Aorta (tissue), 5 donors: ENCODE data around the gene E2F1. TPM values are rescaled to one million over a fixed set of nuclear protein-coding genes. Genes with fewer than 3 reads are reported as not detected.
"Not testable (repeated sequence)": the region's sequence is repeated elsewhere in the genome, so short reads cannot be mapped to it uniquely, and the experiment has no call there.

ENCODE experiments used
- ATAC-seq: fragments of 200-7000 bp; cut with Tn5 transposase; one replicate; pipeline ENCODE4 v1.9.1; 2022; ENCODE audit warnings: moderate library complexity; ENCODE audit not compliant: low FRiP score
- DNase-seq, 2 donors: peaks; one replicate each; pipeline ENCODE4 v3.0.0-alpha.2; 2020
- H3K27ac ChIP-seq, 2 donors: one replicate each; pipeline ENCODE4 v1.5.1; 2013; ENCODE audit warnings: low read length in 2 of 2, mild to moderate bottlenecking in 2 of 2, moderate library complexity in 2 of 2, control low read depth in 1 of 2, inconsistent platforms in 1 of 2, low read depth in 1 of 2
- H3K27me3 ChIP-seq, 2 donors: one replicate each; pipeline ENCODE4 v1.6.1; 2013; ENCODE audit warnings: control low read depth in 1 of 2, low read length in 1 of 2, mild to moderate bottlenecking in 1 of 2, moderate library complexity in 1 of 2; ENCODE audit not compliant: insufficient read depth in 2 of 2, control insufficient read depth in 1 of 2
- H3K36me3 ChIP-seq, 2 donors: one replicate each; pipeline ENCODE4 v1.6.1; 2013; ENCODE audit warnings: control low read depth in 1 of 2, low read length in 1 of 2, mild to moderate bottlenecking in 1 of 2; ENCODE audit not compliant: insufficient read depth in 2 of 2, control insufficient read depth in 1 of 2
- H3K4me1 ChIP-seq, 2 donors: one replicate each; pipeline ENCODE4 v1.6.1; 2013; ENCODE audit warnings: low read length in 2 of 2, control low read depth in 1 of 2, mild to moderate bottlenecking in 1 of 2, moderate library complexity in 1 of 2; ENCODE audit not compliant: insufficient read depth in 2 of 2, control insufficient read depth in 1 of 2
- H3K4me3 ChIP-seq, 2 donors: one replicate each; pipeline ENCODE4 v1.5.1; 2013; ENCODE audit warnings: low read length in 2 of 2, control low read depth in 1 of 2, mild to moderate bottlenecking in 1 of 2
- H3K9me3 ChIP-seq: one replicate; pipeline ENCODE4 v1.6.1; 2013; ENCODE audit warnings: mild to moderate bottlenecking, low read length; ENCODE audit not compliant: control insufficient read depth
- WGBS, 2 donors: extraction: QIAGEN DNeasy Blood & Tissue Kit; methylation state at CpG; one replicate each; pipeline ENCODE4 v1.1.7; 2013; 5-methylcytosine and 5-hydroxymethylcytosine counted together
- intact Hi-C, 2 donors: fragments of 100-400 bp; cut with DNase I; formaldehyde crosslinking; loops; one replicate each; pipeline versions ENCODE4 v1.14.2 to v1.15.0; 2022
- polyA plus RNA-seq, 2 donors: library from polyadenylated mRNA; stranded (reverse); fragments of 200-250 nt; gene quantifications; one replicate each; pipeline ENCODE4 v1.2.3, GENCODE V29; 2013
- total RNA-seq, 2 donors: library from RNA; stranded (reverse); fragmentation: NEBNext Ultra II Directional; extraction: Animal tissue kit (Norgen Biotek cat#: 25700); gene quantifications; one replicate each; pipeline ENCODE4 v1.2.1, GENCODE V29; 2021
- donor health status: healthy with polysubstance abuse.
- donor health status: Bipolar disorder and iron deficiency.
- donor health status: DM: no; HTN: no; CAD: no.
- donor health status: DM: no; HTN: no; CAD: no.
- donor health status: DM: yes; HTN: yes; CAD: no.

Gene E2F1
- total and polyA plus RNA-seq, 4 donors = 1.4 to 1.6 (median 1.6) TPM

DNA sequence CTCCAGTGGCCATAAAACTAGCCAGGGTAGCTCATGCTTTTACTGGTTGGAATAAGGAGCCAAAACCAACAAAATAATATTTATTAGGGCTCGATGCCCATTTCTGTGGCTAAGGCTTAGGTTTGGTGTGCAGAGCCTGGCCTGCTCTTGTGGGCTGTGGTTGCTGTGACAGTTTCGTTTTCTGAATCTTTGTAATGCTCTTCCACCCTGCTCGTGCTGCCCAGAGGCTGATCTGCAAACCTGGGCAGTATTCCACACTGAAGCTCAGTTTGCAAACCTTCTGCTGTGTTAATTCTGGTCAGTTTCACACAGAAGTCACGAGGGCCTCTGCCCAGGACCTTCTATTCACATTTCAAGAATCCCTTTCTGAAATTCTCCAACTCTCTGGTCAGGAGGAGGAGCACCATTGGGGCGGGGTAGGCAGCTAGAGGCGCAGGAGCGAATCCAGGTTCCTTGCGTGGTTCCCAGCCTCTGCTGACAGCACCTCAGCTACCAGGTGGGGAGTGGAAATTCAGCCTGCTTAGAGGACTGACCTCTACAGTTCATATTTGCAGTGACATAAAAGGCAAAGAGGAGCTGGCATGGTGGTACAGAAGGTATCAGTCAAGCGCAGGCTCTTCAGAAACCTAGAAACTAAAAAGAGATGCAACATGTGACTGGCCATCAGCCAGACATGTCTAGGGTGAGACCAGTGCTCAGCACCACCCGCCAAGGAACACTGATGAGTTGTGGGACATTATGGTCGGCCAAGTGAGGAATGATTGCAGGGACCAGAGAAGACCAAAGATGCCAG is 38.4 kb downstream of the E2F1 start:
- Histone ChIP-seq H3K9me3 (no peaks in the 10 kb centered on the region), H3K27ac (peak overlapping the region in 1 of 2 donors; percentile 28), H3K4me3 (no peak overlapping the region), H3K4me1 (peaks cover 0 to 4% of the 10 kb centered on the region in 2 donors), H3K36me3 (peaks cover 0 to 7% of the 10 kb centered on the region in 2 donors), H3K27me3 (no peaks in the 10 kb centered on the region)
- WGBS, 2 donors = 30 to 31% methylated on average over 11 of the region's 11 CpGs
- intact Hi-C loops = loop anchor here in 1 of 2 donors (5.0 to 10.0 kb wide), 2 partner anchors 185 to 233 kb away; no protein-coding TSS in a partner anchor
- DNase-seq (peak in 1 of 2 donors; percentile 62), ATAC-seq (peak; percentile 82)

DNA sequence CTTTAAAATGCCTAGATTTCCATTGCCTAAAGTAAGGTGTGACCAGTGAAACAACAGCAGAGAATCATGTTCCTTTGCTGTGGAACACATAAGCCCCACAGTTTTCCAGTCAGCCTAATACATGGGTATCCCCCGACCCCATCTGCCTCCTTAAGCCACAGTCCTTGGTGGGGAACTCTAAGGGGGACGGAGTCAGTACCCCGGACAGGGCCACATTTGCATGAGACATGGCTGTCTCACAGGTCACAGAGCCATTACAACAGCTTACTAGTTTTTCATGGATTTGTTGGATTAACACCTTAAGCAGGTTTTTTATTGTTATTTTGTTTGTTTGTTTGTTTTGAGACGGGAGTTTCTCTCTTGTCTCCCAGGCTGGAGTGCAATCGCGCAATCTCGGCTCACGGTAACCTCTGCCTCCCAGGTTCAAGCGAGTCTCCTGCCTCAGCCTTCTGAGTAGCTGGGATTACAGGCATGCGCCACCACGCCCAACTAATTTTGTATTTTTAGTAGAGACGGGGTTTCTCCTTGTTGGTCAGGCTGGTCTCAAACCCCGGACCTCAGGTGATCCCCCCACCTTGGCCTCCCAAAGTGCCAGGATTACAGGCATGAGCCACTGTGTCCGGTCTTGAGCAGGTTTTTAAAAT is 39.1 kb downstream of the E2F1 start:
- not testable (repeated sequence) for H3K36me3 ChIP-seq, H3K27me3 ChIP-seq, DNase-seq, ATAC-seq, H3K4me3 ChIP-seq, H3K9me3 ChIP-seq, H3K4me1 ChIP-seq
- intact Hi-C loops = loop anchor here in 1 of 2 donors (5.0 to 10.0 kb wide), 2 partner anchors 185 to 232 kb away; no protein-coding TSS in a partner anchor
- peak overlapping the region in 1 of 2 donors; percentile 34 for H3K27ac ChIP-seq
- 23% methylated on average over 14 of the region's 14 CpGs for WGBS, 2 donors

DNA sequence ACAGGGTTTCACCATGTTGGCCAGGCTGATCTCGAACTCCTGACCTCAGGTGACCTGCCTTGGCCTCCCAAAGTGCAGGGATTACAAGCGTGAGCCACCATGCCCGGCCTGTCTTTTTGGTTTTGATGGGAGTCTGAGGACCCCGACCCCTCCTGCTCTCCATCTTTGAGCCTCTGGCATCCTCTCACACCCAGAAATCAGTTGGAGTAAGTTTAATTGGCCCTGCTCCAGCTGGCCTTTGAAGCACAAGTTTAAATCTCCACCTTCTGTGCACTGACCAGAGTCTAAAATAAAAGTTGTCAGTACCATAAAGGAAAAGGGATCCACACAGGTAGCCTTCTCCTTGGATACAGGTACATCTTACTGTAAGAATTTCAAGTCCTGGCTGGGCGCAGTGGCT is 40.0 kb downstream of the E2F1 start:
- ATAC-seq (no peak), DNase-seq (no peak)
- intact Hi-C loops = loop anchor here in 1 of 2 donors (5.0 to 10.0 kb wide), 2 partner anchors 184 to 231 kb away; no protein-coding TSS in a partner anchor
- 89 to 91% methylated on average over 5 of the region's 5 CpGs for WGBS, 2 donors
- Histone ChIP-seq H3K4me3 (no peak overlapping the region), H3K36me3 (peaks cover 0 to 7% of the 10 kb centered on the region in 2 donors), H3K9me3 (no peaks in the 10 kb centered on the region), H3K27me3 (no peaks in the 10 kb centered on the region), H3K4me1 (peaks cover 0 to 4% of the 10 kb centered on the region in 2 donors), H3K27ac (no peak overlapping the region)

- no peak for ATAC-seq
- intact Hi-C loops = loop anchor here in 1 of 2 donors (5.0 to 10.0 kb wide), 2 partner anchors 183 to 231 kb away; no protein-coding TSS in a partner anchor
- H3K36me3 ChIP-seq = peaks cover 0 to 7% of the 10 kb centered on the region in 2 donors
- no peak for DNase-seq
- H3K9me3 ChIP-seq = no peaks in the 10 kb centered on the region
- no peak overlapping the region for H3K4me3 ChIP-seq
- H3K27ac ChIP-seq = no peak overlapping the region
- H3K4me1 ChIP-seq = peaks cover 0 to 4% of the 10 kb centered on the region in 2 donors
- H3K27me3 ChIP-seq = no peaks in the 10 kb centered on the region
- 96 to 98% methylated on average over 2 of the region's 2 CpGs for WGBS, 2 donors
Measured at GRCh38 chr20:33645396-33645795, 40.8 kb downstream of the E2F1 start.

- intact Hi-C loops = loop anchor here in 1 of 2 donors (5.0 to 10.0 kb wide), 2 partner anchors 183 to 230 kb away; no protein-coding TSS in a partner anchor
- Histone ChIP-seq H3K4me3 (no peak overlapping the region), H3K27ac (no peak overlapping the region), H3K27me3 (no peaks in the 10 kb centered on the region), H3K9me3 (no peaks in the 10 kb centered on the region), H3K36me3 (peaks cover 0 to 9% of the 10 kb centered on the region in 2 donors), H3K4me1 (peaks cover 0 to 4% of the 10 kb centered on the region in 2 donors)
- ATAC-seq = no peak
- WGBS, 2 donors = 90 to 98% methylated on average over 4 of the region's 4 CpGs
- DNase-seq = no peak
Measured at GRCh38 chr20:33645072-33645358, 41.2 kb downstream of the E2F1 start.

DNA sequence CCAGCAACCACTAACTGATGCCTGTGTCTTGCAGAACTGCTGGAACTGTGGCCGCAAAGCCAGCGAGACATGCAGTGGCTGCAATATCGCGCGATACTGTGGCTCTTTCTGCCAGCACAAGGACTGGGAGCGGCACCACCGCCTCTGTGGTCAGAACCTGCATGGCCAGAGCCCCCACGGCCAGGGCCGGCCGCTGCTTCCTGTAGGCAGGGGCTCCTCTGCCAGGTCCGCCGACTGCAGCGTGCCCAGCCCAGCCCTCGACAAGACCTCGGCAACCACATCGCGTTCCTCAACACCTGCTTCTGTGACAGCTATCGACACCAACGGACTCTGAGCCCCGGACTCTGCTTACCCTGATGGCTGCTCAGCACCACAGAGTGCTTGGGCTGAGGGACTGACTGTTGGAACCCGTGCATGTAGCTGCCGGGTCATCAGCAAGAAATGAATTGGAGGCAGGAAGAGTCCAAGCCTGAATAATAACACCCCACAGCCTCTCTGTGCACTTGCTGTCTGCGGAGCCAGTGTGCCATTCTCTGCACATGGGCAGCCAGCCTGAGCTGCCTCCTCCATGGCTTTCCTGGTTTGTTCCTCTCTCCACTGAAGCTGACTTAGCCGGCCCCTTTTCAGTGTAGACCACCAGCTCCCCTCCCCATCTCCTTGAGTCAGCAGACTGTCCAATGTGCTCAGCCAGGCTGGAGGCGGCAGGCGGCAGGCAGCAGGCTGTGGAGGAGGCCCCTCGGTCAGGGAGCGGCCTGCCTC is 41.7 kb downstream of the E2F1 start:
- Histone ChIP-seq H3K27me3 (no peaks in the 10 kb centered on the region), H3K36me3 (peaks cover 0 to 9% of the 10 kb centered on the region in 2 donors), H3K27ac (no peak overlapping the region), H3K4me1 (peaks cover 0 to 4% of the 10 kb centered on the region in 2 donors), H3K9me3 (no peaks in the 10 kb centered on the region), H3K4me3 (no peak overlapping the region)
- DNase-seq (no peak), ATAC-seq (no peak)
- intact Hi-C loops = loop anchor here in 1 of 2 donors (5.0 to 10.0 kb wide), 2 partner anchors 182 to 230 kb away; no protein-coding TSS in a partner anchor
- WGBS, 2 donors = 96% methylated on average over 28 of the region's 28 CpGs

DNA sequence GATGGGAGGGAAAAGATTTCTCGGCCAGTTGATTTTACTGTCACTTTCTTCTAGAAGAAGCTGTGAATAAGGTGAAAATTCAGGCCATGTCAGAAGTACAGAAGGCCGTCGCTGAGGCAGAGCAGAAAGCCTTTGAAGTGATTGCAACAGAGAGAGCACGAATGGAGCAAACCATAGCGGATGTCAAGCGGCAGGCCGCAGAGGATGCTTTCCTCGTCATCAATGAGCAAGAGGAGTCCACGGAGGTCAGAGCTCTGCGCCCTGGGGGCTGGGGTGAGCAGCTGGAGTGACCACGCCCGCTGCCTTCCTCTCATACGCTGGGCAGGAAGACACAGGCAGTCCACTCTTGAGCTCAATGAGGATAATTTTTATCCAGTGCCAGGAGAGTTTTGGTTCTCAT is 45.9 kb downstream of the E2F1 start:
- intact Hi-C loops = loop anchor here in 1 of 2 donors (10.0 kb wide), 1 partner anchor 225 kb away; no protein-coding TSS in a partner anchor
- 92 to 93% methylated on average over 13 of the region's 13 CpGs for WGBS, 2 donors
- no peak for ATAC-seq
- DNase-seq = no peak
- Histone ChIP-seq H3K36me3 (peaks cover 7 to 14% of the 10 kb centered on the region in 2 donors), H3K4me1 (no peaks in the 10 kb centered on the region), H3K9me3 (no peaks in the 10 kb centered on the region), H3K27me3 (no peaks in the 10 kb centered on the region), H3K4me3 (no peak overlapping the region), H3K27ac (no peak overlapping the region)

- H3K4me1 ChIP-seq = no peaks in the 10 kb centered on the region
- H3K27ac ChIP-seq = no peak overlapping the region
- H3K27me3 ChIP-seq = no peaks in the 10 kb centered on the region
- 95 to 97% methylated on average over 1 of the region's 1 CpG for WGBS, 2 donors
- no peak for DNase-seq
- no peaks in the 10 kb centered on the region for H3K9me3 ChIP-seq
- intact Hi-C loops = no loop called here
- H3K4me3 ChIP-seq = no peak overlapping the region
- H3K36me3 ChIP-seq = peaks cover 7 to 9% of the 10 kb centered on the region in 2 donors
- no peak for ATAC-seq
Measured at GRCh38 chr20:33636776-33637175, 49.4 kb downstream of the E2F1 start.
